GM18861 (cell line): Measurements from ENCODE around the gene TMEM52B.
A peak's percentile ranks its signal among the peaks of the same experiment; 100 is the strongest.
"Not testable (repeated sequence)": the region's sequence is repeated elsewhere in the genome, so short reads cannot be mapped to it uniquely, and the experiment has no call there.

Experiments
- ATAC-seq: cut with Tn5 transposase; IDR thresholded peaks from one replicate; pipeline ENCODE4 v1.9.1; 2021; ENCODE audit not compliant: unreplicated experiment

TMEM52B gene

DNA sequence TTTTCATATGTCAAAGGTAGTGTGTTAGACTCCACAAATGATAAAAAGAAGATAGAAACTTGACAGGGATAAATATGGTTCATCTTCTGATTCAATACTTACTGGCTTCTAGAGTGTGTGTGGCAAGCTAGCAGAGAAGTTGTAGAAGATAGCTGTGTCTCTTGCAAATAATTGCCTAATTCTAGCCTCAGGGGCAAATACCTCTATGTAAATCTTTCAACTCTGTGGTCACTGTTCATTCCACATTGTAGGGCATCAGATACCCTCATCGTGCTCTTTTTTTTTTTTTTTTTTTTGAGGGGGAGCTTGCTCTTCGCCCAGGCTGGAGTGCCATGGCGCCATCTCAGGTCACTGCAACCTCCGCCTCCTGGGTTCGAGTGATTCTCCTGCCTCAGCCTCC is 8.6 kb upstream of the TMEM52B start:
- ATAC-seq = peak; percentile 79

DNA sequence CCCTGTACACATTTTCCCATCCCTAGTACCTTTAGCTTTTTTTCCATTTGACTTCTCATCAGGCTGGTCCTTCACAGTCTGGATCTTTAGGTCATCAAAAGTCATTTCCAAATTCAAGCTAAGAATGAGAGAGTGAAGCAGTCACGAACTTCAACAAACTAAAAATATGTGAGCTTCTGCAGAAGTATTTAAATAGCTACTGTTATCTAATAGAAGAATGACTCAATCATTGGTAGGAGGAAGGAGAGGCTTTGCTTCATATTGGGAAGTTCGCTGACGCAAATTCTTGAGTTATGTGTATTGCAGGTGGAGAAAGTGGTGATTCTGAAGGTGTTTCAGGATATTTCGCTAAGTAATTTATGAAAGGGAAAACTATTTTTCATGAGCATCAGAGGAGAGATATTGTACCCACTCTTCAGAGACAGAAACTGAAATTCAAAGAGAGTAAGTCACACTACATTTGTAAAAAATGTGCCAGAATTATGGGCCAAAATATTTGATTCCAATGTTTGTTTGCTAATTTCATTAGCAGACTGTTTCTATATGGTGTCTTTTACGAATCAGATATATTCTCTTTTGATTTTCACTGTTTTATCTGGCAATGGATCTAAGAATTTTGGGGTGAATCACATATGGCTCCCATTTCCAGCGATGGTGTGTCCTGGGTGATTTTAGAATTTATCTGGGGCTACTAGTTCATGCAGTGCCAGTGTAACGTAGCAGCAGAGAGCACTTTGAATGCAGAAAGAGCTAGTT is 6.7 kb upstream of the TMEM52B start, which contains the start of gene OLR1:
Gene OLR1 (minus strand): TSS at position 160 of the 756 bp plus-strand sequence. CDS start 55 bp downstream, at position 105.
- no peak for ATAC-seq

DNA sequence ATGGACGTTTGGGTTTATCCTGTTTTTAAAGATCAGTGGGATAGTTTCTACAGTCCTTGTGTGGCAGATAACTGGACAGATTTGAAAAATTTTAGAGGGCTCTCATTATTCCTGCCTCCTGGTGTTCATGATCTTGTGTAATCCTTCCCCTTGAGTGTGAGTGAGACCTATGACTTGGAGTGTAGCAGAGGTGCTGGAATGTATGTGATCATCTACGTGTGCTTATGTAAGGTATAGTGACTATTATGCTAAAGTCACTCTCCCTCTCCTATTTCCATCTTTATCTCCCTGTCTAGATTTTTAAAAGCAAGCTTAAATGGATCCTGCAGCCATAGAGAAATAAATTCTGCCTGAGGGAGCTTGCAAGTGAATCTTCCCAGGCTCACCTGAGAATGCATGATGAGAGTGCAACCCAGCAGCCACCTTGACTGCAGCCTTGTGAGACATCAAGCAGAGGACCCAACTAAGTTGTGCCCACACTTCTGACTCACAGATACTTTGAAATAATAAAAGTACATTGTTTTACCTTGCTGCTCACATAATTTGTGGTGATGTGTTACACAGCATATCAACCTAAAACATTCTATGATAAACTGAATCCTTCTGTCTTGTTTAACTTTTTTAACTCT is 3.7 kb upstream of the TMEM52B start:
- no peak for ATAC-seq

DNA sequence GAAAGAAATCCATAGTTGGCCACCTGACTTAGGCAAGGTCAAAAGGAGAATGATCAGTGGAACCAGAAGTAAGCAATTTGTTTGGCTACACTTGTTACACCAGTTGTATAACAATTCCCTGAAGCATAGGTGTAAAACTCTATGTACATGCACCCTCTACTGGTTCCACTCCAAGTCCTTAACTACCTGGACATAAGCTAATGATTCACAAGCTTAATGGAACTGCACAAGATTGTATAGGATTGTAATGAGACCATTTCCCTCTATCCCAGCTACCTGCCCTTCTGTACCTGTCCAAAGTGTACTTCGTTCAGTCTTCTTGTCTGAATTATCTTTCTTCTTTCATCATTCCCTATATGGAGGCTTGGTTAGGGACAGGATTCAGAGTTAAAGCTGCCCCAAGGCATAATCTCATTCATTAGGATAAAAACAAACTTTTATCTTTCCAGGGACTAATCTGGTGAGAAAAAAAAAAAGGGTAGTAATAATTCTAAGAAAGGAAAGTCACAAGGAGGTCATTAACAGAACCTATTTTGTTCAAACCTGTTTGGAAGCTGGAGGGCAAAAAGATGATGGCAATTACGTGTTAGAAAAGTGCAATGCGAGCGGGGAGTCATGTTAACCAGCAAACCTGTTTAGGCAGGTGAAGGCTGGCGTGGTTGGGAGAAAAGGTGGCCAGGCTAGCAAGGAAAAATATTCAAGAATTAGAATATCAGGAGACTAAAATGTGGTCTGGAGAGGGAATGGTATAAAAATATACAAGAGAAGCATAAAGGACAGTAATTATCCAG is 2.8 kb upstream of the TMEM52B start:
- ATAC-seq = no peak

DNA sequence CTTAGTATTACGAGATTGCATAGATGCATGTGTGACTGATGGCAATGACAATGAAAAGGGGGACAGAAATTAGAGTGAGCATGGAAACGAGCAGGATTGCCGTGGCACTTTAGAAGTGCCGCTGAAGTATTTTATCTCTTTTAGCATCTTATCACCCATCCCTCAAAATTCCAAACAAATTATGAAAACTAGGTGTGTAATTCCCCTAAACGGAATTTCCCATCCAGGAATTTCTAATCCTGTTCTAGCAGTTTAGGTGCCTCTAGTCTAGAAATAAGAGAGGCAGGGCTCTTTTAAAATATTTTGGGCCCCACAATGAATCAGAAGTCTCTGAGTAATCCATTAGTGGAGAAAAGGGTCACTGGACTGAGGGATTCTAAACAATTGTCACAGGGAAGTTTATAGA is 947 bp downstream of the TMEM52B start:
- ATAC-seq = no peak

DNA sequence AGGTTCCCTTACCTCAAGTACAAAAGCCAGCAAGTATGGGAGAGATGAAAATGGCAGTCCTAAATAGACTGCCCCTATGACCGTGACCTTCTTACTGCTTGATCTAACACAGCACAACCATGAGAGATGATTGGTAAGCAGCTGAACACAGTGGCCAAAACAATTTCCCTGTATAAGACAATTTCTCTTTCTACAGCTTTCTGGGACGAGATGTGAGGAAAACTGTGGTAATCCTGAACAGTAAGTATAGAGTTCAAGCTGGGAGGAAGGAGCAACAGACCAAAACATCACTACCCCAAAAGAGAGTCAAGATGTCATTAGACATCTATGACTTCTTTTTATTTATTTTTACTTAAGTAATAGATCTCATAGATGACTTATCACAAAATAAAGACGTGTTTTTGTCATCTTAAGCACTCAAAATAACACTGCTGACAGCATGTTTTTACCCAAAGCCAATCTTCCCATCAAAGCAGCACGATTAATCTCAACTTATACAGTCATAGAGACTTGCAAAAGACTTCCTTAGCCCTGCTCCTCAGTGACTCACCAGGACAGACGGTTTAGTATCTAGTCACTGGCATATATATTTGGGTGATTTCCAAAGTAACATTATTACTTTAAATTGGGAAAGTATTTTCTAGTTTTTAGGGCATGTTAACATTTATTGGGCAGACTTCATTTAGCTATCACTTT is 3.7 kb downstream of the TMEM52B start:
- ATAC-seq = no peak

DNA sequence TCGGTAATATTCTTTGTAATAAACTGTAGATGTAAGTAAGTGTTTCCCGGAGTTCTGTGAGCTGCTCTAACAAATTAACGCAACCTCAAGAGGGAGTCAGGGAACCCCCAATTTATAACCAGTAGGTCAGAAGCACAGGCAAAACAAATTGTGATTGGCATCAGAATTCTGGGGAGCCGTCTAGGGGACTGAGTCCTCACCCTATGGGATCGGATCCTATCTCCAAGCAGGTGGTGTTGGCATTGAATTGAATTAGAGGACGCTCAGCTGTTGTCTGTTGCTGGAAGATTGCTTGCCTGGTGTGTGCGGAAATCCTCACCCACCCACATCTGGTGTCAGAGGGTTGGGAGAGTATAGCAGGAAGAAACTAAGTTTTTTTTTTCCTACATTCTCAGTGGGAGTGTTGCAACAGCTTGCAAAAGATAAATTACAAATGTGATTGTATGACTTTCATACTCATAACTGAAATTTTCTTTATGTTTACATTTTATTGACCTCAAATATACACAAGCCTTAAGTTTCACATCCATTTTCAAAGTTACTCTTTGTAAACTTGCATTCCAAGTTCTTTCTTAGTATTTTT is 5.5 kb downstream of the TMEM52B start:
- ATAC-seq = no peak

DNA sequence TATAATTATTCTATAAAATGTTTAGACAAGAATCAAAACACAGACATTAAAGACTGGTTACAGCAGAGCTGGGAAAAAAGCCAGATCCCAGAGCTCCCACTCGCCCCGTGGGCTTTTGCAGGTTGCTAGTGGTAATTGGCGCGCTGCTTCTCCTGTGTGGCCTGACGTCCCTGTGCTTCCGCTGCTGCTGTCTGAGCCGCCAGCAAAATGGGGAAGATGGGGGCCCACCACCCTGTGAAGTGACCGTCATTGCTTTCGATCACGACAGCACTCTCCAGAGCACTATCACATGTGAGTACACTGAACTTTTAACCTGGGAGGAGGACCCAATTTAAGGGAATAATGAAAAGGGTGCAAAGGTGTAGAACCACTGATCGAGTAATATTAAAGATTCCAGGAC is 7.5 kb downstream of the TMEM52B start:
- ATAC-seq = no peak

DNA sequence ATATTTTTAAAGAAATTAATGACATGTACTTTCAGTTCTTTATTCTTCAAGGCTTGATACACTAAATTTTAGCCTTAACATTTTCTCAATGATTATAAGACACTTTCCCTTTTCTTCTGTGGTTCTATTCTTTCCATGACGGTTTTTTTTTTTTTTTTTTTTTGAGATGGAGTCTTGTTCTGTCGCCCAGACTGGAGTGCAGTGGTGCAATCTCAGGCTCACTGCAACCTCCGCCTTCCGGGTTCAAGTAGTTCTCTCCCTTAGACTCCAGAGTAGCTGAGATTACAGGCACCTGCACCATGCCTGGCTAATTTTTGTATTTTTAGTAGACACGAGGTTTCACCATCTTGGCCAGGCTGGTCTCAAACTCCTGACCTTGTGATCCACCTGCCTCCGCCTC is 8.1 kb downstream of the TMEM52B start:
- not testable (repeated sequence) for ATAC-seq

DNA sequence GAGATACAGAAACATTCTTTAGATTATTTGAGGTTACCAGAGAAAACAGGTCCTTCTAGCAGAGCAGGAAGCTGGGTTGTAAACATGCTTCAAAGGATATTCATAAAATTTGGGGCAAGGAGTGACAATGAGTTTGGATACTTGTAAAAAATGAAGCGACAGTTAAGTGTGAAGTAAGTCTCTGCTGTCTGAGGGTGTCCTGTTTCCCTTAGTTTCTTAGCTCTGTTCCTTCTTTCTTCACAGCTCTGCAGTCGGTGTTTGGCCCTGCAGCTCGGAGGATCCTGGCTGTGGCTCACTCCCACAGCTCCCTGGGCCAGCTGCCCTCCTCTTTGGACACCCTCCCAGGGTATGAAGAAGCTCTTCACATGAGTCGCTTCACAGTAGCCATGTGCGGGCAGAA is 10.8 kb downstream of the TMEM52B start:
- no peak for ATAC-seq

DNA sequence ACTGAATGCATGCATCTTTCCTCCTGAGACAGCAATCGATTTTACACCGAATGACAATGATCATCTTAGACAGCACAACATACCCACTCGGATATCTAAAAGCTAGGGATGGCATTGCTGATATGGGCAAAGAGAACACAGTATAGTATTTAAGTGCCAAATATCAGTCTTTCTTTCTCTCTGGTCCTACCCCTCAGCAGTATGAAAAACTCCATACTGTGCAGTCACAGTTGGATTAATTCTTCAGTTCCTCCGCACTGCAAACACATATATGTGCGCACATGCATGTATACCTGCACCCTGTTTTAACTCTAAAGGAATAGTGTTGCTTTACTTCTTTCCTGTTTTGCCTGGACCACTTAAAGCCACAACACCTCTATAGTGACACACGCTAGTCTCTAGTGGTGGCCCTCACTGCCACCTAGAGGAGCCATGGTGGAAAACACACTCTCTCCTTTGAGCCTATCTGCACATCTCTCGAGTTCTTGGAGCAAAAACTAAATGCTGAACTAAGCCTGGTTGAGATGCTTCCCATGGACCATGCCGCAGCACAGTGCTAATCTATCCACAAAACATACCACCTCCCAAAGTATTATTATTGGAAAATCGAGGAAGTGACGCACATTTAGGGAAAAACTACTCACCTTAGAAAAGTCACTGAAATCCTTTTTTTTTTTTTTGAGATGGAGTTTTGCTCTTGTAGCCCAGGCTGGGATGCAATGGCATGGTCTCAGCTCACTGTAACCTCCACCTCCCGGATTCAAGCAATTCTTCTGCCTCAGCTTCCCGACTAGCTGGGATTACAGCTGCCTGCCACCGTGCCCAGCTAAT is 11.9 kb downstream of the TMEM52B start:
- ATAC-seq = peak; percentile 89

DNA sequence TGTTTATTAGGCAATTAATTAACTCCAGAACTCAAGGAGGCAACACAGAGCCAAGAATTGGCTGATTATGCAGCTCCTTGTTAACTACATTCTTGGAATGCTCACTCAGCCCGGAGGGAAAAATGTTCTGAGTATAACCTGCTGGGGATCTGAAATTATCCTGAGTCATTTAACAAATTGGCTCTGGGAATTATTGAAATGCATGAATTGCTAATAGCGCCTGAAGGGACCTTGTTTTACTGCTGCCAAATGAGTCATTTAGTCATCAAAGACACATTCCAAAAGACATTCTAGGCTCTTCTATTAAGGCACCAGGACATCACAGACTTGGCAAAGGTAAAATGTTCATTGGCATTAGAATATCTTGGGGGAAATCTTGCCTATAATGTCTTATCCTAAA is 13.0 kb downstream of the TMEM52B start:
- ATAC-seq = no peak

DNA sequence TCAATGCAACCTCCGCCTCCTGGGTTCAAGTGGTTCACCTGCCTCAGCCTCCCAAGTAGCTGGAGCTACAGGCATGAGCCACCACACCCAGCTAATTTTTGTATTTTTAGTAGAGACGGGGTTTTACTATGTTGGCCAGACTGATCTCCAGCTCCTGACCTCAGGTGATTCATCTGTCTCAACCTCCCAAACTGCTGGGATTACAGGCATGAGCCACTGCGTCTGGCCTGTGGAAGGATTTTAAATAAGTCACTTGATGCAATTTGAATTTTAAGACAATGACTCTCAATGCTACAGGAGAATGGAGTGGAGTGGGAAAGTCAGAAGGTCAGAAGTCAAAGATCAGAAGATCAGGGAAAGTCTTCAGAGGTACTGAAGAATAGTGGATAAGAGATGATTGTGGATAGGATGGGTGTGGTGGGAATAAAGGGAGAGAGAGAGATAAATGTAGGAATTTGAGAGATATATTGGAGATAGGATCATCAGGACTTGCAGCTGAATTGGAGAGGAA is 15.4 kb downstream of the TMEM52B start:
- ATAC-seq = no peak

DNA sequence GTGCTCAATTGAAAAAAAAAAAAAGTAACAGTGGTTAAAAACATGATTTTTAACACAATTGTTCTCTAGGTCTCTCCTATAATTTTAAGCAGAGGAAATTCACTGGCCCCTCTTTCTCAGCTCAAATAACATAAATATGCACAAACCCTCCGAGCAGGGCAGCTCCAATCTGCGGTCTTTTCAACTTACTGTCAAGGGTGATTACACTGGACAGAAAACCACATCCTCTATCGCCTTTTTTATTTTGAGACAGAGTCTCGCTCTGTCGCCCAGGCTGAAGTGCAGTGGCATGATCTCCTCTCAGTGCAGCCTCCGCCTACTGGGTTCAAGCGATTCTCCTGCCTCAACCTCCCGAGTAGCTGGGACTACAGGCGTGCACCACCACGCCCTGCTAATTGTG is 17.4 kb downstream of the TMEM52B start:
- peak; percentile 100 for ATAC-seq

DNA sequence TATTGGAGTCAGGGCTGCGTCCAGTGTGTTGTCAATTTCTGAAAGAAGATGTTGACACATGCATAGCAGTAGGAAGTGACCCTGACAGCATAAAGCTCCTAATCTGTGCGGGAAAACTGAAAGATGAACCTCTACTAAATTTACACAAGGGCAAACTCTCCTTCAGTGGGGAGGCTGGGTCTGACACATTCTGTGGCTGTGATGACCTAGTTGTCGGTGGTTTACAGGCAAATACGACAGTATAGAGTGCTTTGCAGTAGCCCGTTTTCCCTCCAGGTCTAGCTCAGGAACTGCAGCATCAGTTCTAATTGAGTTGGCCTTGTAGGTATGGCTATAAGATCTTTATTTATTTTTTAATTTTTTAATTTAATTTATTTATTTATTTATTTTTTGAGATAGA is 19.0 kb downstream of the TMEM52B start:
- ATAC-seq = no peak

DNA sequence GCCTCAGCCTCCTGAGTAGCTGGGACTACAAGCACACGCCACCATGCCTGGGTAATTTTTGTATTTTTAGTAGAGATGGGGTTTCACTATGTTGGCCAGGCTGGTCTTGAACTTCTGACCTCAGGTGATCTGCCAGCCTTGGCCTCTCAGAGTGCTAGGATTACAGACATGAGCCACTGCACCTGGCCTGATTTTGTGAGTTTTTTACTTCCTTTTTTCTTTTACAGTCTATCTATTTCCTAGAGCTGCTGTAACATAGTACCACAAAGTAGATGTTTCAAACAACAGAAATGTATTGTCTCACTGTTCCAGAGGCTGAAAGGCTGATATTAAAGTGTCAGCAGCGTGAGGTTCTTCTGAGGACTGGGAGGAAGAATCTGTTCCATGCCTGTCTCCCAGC is 25.7 kb downstream of the TMEM52B start:
- ATAC-seq = not testable (repeated sequence)

DNA sequence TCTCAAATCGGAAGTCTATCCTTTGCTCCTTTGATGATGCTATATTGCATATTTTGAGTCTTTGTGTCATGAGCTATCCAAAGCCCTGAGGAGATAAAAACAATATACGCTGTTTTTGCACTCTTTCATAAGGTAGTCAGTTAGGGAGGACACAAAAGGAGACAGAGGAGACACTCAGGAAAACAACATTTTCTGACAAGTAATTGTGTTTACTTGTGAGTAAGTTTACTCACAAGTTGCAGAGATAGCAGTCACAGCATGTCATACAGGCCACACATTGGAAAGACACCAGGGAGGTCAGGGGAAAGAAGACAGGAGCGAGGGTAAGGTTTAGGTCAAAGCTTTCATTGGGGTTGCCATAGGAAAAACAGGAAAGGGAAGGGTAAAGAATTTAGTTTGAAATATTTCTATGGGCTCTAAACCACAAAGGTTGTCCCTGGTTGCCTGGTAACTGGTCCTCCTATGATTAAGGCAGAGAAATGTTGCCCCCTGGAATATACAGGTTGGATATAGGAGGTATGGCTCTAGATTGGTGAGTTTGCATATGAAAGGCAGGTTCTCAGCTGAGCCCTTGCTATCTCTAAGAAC is 26.5 kb downstream of the TMEM52B start:
- no peak for ATAC-seq

DNA sequence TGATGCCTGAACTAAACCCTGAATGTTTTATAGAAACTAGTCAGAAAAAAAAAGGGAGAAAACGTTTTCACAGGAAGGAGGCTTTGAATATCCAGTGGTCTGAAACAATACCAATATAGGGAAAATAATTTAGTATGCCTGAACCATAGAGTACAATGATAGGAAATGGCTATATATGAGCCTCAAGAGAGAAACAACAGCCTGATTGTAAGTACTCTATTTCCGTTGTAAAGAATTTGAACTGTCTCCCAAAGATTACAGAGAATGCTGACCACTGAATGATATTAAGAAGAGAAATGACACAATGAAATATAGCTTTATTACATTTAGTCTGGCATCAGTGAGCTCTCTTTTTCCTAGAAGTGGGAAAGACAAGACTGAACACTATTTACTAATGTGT is 28.3 kb downstream of the TMEM52B start:
- ATAC-seq = no peak

DNA sequence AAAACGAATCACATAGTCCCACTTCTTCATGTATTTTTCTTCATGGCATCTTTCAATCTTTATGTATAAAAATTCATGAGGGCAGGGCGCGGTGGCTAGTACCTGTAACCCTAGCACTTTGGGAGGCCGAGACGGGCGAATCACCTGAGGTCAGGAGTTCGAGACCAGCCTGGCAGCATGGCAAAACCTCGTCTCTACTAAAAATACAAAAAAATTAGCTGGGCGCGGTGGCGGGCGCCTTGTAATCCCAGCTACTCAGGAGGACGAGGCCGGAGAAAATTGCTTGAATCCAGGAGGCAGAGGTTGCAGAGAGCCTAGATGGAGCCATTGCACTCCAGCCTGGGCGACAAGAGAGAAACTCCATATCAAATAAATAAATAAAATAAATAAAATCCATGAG is 31.4 kb downstream of the TMEM52B start:
- ATAC-seq = no peak
